Trophoblast cell (in vitro differentiated cells and primary cell): Measurements from ENCODE around the gene HYAL2.

Experiments
- DNase-seq, 2 donors: peaks; one replicate each; pipeline ENCODE4 v3.0.0-alpha.2; 2016
- H2AFZ ChIP-seq: 2 replicates; pipeline ENCODE4 v1.6.1; 2013; ENCODE audit warnings: low read length, moderate library complexity, mild to moderate bottlenecking; ENCODE audit not compliant: insufficient read depth, poor library complexity
- H2AK5ac ChIP-seq: 2 replicates; pipeline ENCODE4 v1.6.1; 2013; ENCODE audit warnings: mild to moderate bottlenecking, low read length
- H2BK120ac ChIP-seq: 2 replicates; pipeline ENCODE4 v1.6.1; 2013; ENCODE audit warnings: low read length, mild to moderate bottlenecking, moderate library complexity; ENCODE audit not compliant: insufficient read depth, poor library complexity
- H2BK12ac ChIP-seq: 2 replicates; pipeline ENCODE4 v1.6.1; 2013; ENCODE audit warnings: mild to moderate bottlenecking, low read length, moderate library complexity
- H2BK5ac ChIP-seq: 2 replicates; pipeline ENCODE4 v1.6.1; 2013; ENCODE audit warnings: low read length, low read depth, moderate library complexity, mild to moderate bottlenecking; ENCODE audit not compliant: poor library complexity
- H3K14ac ChIP-seq: 2 replicates; pipeline ENCODE4 v1.6.1; 2013; ENCODE audit warnings: mild to moderate bottlenecking, low read length
- H3K18ac ChIP-seq: 2 replicates; pipeline ENCODE4 v1.6.1; 2013; ENCODE audit warnings: mild to moderate bottlenecking, low read length
- H3K23ac ChIP-seq: 2 replicates; pipeline ENCODE4 v1.6.1; 2013; ENCODE audit warnings: low read length
- H3K27ac ChIP-seq: 2 replicates; pipeline ENCODE4 v1.5.1; 2013; ENCODE audit warnings: low read depth, mild to moderate bottlenecking, inconsistent platforms, low read length, moderate library complexity
- H3K27me3 ChIP-seq: 2 replicates; pipeline ENCODE4 v1.6.1; 2013; ENCODE audit warnings: inconsistent platforms, mild to moderate bottlenecking, low read length, moderate library complexity; ENCODE audit not compliant: insufficient read depth
- H3K36me3 ChIP-seq, 2 experiments: 1 replicate in 1 of 2; 2 replicates in 1 of 2; pipeline ENCODE4 v1.6.1; 2013; ENCODE audit warnings: low read length in 2 of 2, mild to moderate bottlenecking in 2 of 2, moderate library complexity in 1 of 2; ENCODE audit not compliant: insufficient read depth in 2 of 2, control insufficient read depth in 1 of 2
- H3K4ac ChIP-seq: 2 replicates; pipeline ENCODE4 v1.6.1; 2013; ENCODE audit warnings: low read depth, mild to moderate bottlenecking, low read length, moderate library complexity
- H3K4me1 ChIP-seq, 2 experiments: 1 replicate in 1 of 2; 2 replicates in 1 of 2; pipeline ENCODE4 v1.6.1; 2013; ENCODE audit warnings: low read length in 2 of 2, mild to moderate bottlenecking in 2 of 2, moderate library complexity in 1 of 2; ENCODE audit not compliant: insufficient read depth in 2 of 2, control insufficient read depth in 1 of 2
- H3K4me2 ChIP-seq: 2 replicates; pipeline ENCODE4 v1.6.1; 2013; ENCODE audit warnings: inconsistent platforms, mild to moderate bottlenecking, low read length, moderate library complexity
- H3K4me3 ChIP-seq: 2 replicates; pipeline ENCODE4 v1.5.1; 2013; ENCODE audit warnings: mild to moderate bottlenecking, low read depth, low read length, inconsistent platforms
- H3K79me1 ChIP-seq: one replicate; pipeline ENCODE4 v1.6.1; 2013; ENCODE audit warnings: low read length
- H3K79me2 ChIP-seq: 2 replicates; pipeline ENCODE4 v1.6.1; 2013; ENCODE audit warnings: low read length, mild to moderate bottlenecking; ENCODE audit not compliant: control insufficient read depth, insufficient read depth, poor library complexity
- H3K9ac ChIP-seq: 2 replicates; pipeline ENCODE4 v1.6.1; 2013; ENCODE audit warnings: mild to moderate bottlenecking, low read length
- H3K9me3 ChIP-seq: 2 replicates; pipeline ENCODE4 v1.6.1; 2013; ENCODE audit warnings: low read depth, mild to moderate bottlenecking, control low read depth, inconsistent platforms, low read length; ENCODE audit not compliant: insufficient read depth
- H4K12ac ChIP-seq: 2 replicates; pipeline ENCODE4 v1.6.1; 2013; ENCODE audit warnings: low read depth, mild to moderate bottlenecking, low read length, moderate library complexity
- H4K8ac ChIP-seq: 2 replicates; pipeline ENCODE4 v1.6.1; 2013; ENCODE audit warnings: low read depth, mild to moderate bottlenecking, low read length, moderate library complexity
- H4K91ac ChIP-seq: one replicate; pipeline ENCODE4 v1.6.1; 2013; ENCODE audit warnings: low read depth, mild to moderate bottlenecking, low read length, moderate library complexity
- whole genome bisulfite sequencing: extraction: QIAGEN DNeasy Blood & Tissue Kit; methylation state at CpG from one replicate; pipeline ENCODE4 v1.1.7; 2013; ENCODE audit warnings: missing lambda C conversion rate; ENCODE audit not compliant: insufficient read length, insufficient coverage; ENCODE audit errors: extremely low coverage; 5-methylcytosine and 5-hydroxymethylcytosine counted together

HYAL2 gene

GRCh38 chr3:50299929-50300680, 22.4 kb downstream of the HYAL2 start:
- Histone ChIP-seq H3K4me3 (peak overlapping the region; percentile 32), H3K23ac (no peak overlapping the region), H3K27ac (peak overlapping the region; percentile 69), H3K18ac (peak overlapping the region; percentile 34), H3K4me2 (peak overlapping the region; percentile 70), H3K79me1 (peaks cover 24% of the 10 kb centered on the region), H2AFZ (peak overlapping the region; percentile 66), H4K12ac (peak overlapping the region; percentile 31), H4K8ac (peak overlapping the region; percentile 51), H2BK5ac (peak overlapping the region; percentile 29), H4K91ac (peak overlapping the region; percentile 37), H3K4ac (peak overlapping the region; percentile 2), H3K79me2 (peaks cover 3% of the 10 kb centered on the region), H2BK12ac (peak overlapping the region; percentile 74), H3K4me1 (peaks cover 19 to 24% of the 10 kb centered on the region in 2 experiments), H2AK5ac (peak overlapping the region; percentile 81), H2BK120ac (peak overlapping the region; percentile 43), H3K9me3 (peaks cover 2% of the 10 kb centered on the region), H3K14ac (peak overlapping the region; percentile 23), H3K9ac (peak overlapping the region; percentile 11), H3K36me3 (peaks cover 4 to 5% of the 10 kb centered on the region in 2 experiments), H3K27me3 (no peaks in the 10 kb centered on the region)
- DNase-seq, result peak in 1 of 2 donors; percentile 16
- no CpG with 5 or more reads among the region's 12 CpGs for whole genome bisulfite sequencing

GRCh38 chr3:50299638-50299928, 23.0 kb downstream of the HYAL2 start:
- Histone ChIP-seq H2BK120ac (peak overlapping the region; percentile 43), H2AK5ac (peak overlapping the region; percentile 6), H3K18ac (no peak overlapping the region), H3K23ac (no peak overlapping the region), H2BK5ac (peak overlapping the region; percentile 29), H3K36me3 (peaks cover 4 to 5% of the 10 kb centered on the region in 2 experiments), H3K14ac (peak overlapping the region; percentile 23), H2BK12ac (no peak overlapping the region), H3K4me2 (peak overlapping the region; percentile 70), H3K27me3 (no peaks in the 10 kb centered on the region), H2AFZ (no peak overlapping the region), H4K91ac (peak overlapping the region; percentile 37), H3K9ac (peak overlapping the region; percentile 11), H3K79me2 (peaks cover 3% of the 10 kb centered on the region), H3K27ac (peak overlapping the region; percentile 69), H3K9me3 (peaks cover 2% of the 10 kb centered on the region), H3K4me3 (peak overlapping the region; percentile 32), H3K79me1 (peaks cover 24% of the 10 kb centered on the region), H4K8ac (peak overlapping the region; percentile 47), H4K12ac (peak overlapping the region; percentile 9), H3K4ac (no peak overlapping the region), H3K4me1 (peaks cover 19 to 24% of the 10 kb centered on the region in 2 experiments)
- no CpG with 5 or more reads among the region's 12 CpGs for WGBS
- DNase-seq, result no peak

DNA sequence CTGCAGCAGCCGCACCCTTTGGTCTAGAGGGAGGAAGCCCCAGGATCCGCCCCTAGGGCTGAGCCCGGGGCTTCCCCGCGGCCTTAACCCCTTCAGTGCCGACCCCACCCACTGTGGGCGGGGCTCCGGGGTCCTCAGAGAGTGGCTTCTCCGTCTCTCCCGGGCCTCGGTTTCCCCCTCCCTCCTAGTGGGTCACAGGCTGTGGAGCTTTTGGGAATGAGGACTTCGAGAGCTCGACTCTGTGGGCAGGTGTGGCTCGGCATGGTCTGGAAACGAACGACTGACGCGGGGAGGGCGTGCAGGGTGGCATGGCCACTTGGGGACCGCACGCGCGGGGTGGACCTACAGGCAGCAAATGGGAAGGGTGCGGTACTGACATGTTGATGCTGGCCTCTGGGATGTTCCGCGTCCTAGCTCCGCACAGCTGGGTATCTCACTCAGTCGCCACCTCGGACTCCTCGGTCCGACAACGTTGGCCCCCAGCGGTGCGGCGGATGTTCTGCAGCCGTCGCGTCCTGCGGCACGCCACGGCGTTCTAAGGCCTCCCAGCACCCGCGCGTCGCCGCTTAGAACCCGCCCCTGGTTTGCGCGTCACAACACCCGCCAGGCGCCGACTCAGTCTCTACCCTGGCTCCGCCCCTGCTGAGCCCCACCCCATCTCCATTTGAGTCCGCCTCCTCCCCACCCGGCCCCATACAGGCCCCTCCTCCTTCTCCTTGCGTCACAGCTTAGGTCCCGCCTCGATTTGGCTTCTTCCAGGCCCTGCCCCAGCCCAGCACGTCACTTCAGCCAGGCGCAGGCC, 23.5 kb downstream of the HYAL2 start, which contains the start of the genes HYAL3 and NAA80:
TSS of gene HYAL3 (minus strand) at position 570 of the 802 bp plus-strand sequence. CDS start 3,803 bp downstream, outside the sequence.
TSS of gene NAA80 (minus strand) at position 570 of the 802 bp plus-strand sequence. CDS start 1,942 bp downstream, outside the sequence.
- H3K27ac ChIP-seq, result peak within 1 kb of the TSS; percentile 69
- peaks cover 19 to 24% of the 10 kb centered on the region in 2 experiments for H3K4me1 ChIP-seq
- no CpG with 5 or more reads among the region's 61 CpGs for WGBS
- peaks cover 4 to 5% of the 10 kb centered on the region in 2 experiments for H3K36me3 ChIP-seq
- H3K27me3 ChIP-seq, result no peaks in the 10 kb centered on the region
- peak within 1 kb of the TSS; percentile 49 for H3K18ac ChIP-seq
- peak within 1 kb of the TSS; percentile 74 for H2BK12ac ChIP-seq
- H3K4ac ChIP-seq, result peak within 1 kb of the TSS; percentile 14
- no peak within 1 kb of the TSS for H3K23ac ChIP-seq
- peak within 1 kb of the TSS; percentile 85 for H3K4me3 ChIP-seq
- peak within 1 kb of the TSS; percentile 31 for H4K12ac ChIP-seq
- peak within 1 kb of the TSS; percentile 73 for H3K9ac ChIP-seq
- peak within 1 kb of the TSS; percentile 37 for H2BK5ac ChIP-seq
- H3K14ac ChIP-seq, result peak within 1 kb of the TSS; percentile 83
- H2BK120ac ChIP-seq, result peak within 1 kb of the TSS; percentile 65
- H2AFZ ChIP-seq, result peak within 1 kb of the TSS; percentile 66
- DNase-seq, result peak; percentile 99
- H2AK5ac ChIP-seq, result peak within 1 kb of the TSS; percentile 81
- H3K79me1 ChIP-seq, result peaks cover 24% of the 10 kb centered on the region
- H3K4me2 ChIP-seq, result peak within 1 kb of the TSS; percentile 75
- peak within 1 kb of the TSS; percentile 90 for H4K91ac ChIP-seq
- H4K8ac ChIP-seq, result peak within 1 kb of the TSS; percentile 82
- peaks cover 3% of the 10 kb centered on the region for H3K79me2 ChIP-seq
- peaks cover 2% of the 10 kb centered on the region for H3K9me3 ChIP-seq
